ENCODE measurements around the gene A1BG. TPM values are rescaled to one million over a fixed set of nuclear protein-coding genes. Genes with fewer than 3 reads are reported as not detected.

Gene A1BG, protein sequence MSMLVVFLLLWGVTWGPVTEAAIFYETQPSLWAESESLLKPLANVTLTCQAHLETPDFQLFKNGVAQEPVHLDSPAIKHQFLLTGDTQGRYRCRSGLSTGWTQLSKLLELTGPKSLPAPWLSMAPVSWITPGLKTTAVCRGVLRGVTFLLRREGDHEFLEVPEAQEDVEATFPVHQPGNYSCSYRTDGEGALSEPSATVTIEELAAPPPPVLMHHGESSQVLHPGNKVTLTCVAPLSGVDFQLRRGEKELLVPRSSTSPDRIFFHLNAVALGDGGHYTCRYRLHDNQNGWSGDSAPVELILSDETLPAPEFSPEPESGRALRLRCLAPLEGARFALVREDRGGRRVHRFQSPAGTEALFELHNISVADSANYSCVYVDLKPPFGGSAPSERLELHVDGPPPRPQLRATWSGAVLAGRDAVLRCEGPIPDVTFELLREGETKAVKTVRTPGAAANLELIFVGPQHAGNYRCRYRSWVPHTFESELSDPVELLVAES
- polyA plus RNA-seq (2011; rRNA removed) = 1.5 and 2.5 TPM in 2 replicates
- 10.7 and 15.5 TPM in 2 replicates for polyA plus RNA-seq (2012; cell fraction: cytosol; rRNA removed)
- polyA plus RNA-seq (2012; cell fraction: nucleus; rRNA removed) = 12.5 and 14.9 TPM in 2 replicates
- polyA plus RNA-seq (2017; fragmentation: RNase III; extraction: RNeasy Plus Mini Kit Qiagen cat#74134 plus additional on column Dnase treatment) = 9.3 to 11.1 TPM (median 9.5 TPM) in 3 replicates
- 0.15 and 1.0 TPM in 2 replicates for polyA minus RNA-seq (2011; rRNA and poly(A)+ RNA removed)

DNA sequence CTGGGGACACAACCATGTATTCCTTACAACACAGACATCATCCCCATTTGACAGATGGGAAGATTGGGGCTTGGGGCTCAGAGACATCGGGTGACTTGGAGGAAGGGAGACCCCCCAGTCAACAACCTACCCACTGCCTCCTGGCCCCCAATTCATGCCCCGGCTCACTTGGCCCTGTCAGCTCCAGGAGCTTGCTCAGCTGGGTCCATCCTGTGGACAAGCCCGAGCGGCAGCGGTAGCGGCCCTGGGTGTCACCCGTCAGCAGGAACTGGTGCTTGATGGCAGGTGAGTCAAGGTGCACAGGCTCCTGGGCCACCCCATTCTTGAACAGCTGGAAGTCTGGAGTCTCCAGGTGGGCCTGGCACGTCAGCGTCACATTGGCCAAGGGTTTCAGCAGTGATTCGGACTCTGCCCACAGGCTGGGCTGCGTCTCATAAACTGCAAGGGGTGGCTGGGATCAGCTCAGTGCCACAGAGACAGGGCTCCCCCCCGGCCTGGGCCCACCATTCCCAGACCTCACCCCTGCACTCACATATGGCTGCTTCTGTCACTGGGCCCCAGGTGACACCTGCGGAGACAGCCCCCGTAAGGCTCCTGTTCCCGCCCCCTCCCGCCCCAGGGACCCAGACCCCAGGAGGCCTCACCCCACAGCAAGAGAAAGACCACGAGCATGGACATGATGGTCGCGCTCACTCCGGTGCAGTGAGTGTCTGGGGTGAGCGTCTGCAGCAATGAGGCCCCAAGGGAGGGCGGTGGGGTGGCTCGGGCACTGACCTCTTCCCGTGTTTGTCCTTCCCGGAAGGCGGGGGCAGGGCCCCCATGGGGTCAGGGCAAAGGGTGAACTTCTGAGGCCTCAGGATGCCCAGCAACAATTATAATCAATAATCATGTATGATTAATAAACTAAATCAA lies at the start of gene A1BG:
TSS of gene A1BG (minus strand) at position 733 of the 912 bp plus-strand sequence. CDS start at position 678, 55 bp downstream.
- DNase-seq (ENCODE audit: low read depth in 1 of 2, low spot score in 1 of 2) (no peak), ATAC-seq (no peak), FAIRE-seq (no peak)
- Histone ChIP-seq H3K4me1 (0 out of 3 replicates have a peak, but pooled peaks cover 4% of the 10 kb centered on the region), H3K27ac (no peak within 1 kb of the TSS), H3K9me3 (peaks cover 2% of the 10 kb centered on the region; the same call in 1 of the 3 replicates), H3K4me2 (no peak within 1 kb of the TSS), H3K4me3 (no peak within 1 kb of the TSS)
- CTCF ChIA-PET = interaction anchor here (1.0 kb wide), 1 partner anchor 9 kb away, joined by 3 read pairs; the partner anchor contains the start of gene ZNF497
- 83% methylated on average over 15 of the region's 26 CpGs for WGBS (ENCODE audit: missing lambda C conversion rate)
- POLR2A ChIA-PET = interaction anchor here (3.4 kb wide), 1 partner anchor 9 kb away, joined by 13 read pairs; the partner anchor contains the start of gene ZNF497
- no peak for TF ChIP-seq MYC (IDR thresholded peaks at IDR 0.05; ENCODE audit: borderline replicate concordance, low read length)
- TF ChIP-seq, protein P1, sequence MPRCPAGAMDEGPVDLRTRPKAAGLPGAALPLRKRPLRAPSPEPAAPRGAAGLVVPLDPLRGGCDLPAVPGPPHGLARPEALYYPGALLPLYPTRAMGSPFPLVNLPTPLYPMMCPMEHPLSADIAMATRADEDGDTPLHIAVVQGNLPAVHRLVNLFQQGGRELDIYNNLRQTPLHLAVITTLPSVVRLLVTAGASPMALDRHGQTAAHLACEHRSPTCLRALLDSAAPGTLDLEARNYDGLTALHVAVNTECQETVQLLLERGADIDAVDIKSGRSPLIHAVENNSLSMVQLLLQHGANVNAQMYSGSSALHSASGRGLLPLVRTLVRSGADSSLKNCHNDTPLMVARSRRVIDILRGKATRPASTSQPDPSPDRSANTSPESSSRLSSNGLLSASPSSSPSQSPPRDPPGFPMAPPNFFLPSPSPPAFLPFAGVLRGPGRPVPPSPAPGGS (IDR thresholded peaks at IDR 0.05) = no peak
- TF ChIP-seq POLR2A (IDR thresholded peaks at IDR 0.05; ENCODE audit: low read length) = no peak
- TF ChIP-seq ESRRA (IDR thresholded peaks at IDR 0.05; ENCODE audit: borderline replicate concordance, low read length) = no peak
- no peak for TF ChIP-seq BHLHE40 (IDR thresholded peaks at IDR 0.05; ENCODE audit: low read depth, low read length)
- TF ChIP-seq JUN (IDR thresholded peaks at IDR 0.05) = no peak
- TF ChIP-seq, protein P2, sequence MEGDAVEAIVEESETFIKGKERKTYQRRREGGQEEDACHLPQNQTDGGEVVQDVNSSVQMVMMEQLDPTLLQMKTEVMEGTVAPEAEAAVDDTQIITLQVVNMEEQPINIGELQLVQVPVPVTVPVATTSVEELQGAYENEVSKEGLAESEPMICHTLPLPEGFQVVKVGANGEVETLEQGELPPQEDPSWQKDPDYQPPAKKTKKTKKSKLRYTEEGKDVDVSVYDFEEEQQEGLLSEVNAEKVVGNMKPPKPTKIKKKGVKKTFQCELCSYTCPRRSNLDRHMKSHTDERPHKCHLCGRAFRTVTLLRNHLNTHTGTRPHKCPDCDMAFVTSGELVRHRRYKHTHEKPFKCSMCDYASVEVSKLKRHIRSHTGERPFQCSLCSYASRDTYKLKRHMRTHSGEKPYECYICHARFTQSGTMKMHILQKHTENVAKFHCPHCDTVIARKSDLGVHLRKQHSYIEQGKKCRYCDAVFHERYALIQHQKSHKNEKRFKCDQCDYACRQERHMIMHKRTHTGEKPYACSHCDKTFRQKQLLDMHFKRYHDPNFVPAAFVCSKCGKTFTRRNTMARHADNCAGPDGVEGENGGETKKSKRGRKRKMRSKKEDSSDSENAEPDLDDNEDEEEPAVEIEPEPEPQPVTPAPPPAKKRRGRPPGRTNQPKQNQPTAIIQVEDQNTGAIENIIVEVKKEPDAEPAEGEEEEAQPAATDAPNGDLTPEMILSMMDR (IDR thresholded peaks at IDR 0.05) = no peak
- no peak for TF ChIP-seq HOXB5 (CRISPR knock-in tag; IDR thresholded peaks at IDR 0.05)
- TF ChIP-seq, protein P3, sequence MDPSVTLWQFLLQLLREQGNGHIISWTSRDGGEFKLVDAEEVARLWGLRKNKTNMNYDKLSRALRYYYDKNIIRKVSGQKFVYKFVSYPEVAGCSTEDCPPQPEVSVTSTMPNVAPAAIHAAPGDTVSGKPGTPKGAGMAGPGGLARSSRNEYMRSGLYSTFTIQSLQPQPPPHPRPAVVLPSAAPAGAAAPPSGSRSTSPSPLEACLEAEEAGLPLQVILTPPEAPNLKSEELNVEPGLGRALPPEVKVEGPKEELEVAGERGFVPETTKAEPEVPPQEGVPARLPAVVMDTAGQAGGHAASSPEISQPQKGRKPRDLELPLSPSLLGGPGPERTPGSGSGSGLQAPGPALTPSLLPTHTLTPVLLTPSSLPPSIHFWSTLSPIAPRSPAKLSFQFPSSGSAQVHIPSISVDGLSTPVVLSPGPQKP (IDR thresholded peaks at IDR 0.05; ENCODE audit: low read depth, low read length) = no peak
- TF ChIP-seq HOXA7 (CRISPR knock-in tag; IDR thresholded peaks at IDR 0.05) = no peak
- TF ChIP-seq, protein P4, sequence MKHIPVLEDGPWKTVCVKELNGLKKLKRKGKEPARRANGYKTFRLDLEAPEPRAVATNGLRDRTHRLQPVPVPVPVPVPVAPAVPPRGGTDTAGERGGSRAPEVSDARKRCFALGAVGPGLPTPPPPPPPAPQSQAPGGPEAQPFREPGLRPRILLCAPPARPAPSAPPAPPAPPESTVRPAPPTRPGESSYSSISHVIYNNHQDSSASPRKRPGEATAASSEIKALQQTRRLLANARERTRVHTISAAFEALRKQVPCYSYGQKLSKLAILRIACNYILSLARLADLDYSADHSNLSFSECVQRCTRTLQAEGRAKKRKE (CRISPR knock-in tag; IDR thresholded peaks at IDR 0.05; ENCODE audit: low read depth) = no peak
- TF ChIP-seq FOXS1 (CRISPR knock-in tag; IDR thresholded peaks at IDR 0.05) = no peak
- no peak for TF ChIP-seq JUNB (IDR thresholded peaks at IDR 0.05)
- TF ChIP-seq HDAC2 (IDR thresholded peaks at IDR 0.05) = no peak
- TF ChIP-seq EHMT2 (IDR thresholded peaks at IDR 0.05; ENCODE audit: low read depth) = no peak
- TF ChIP-seq, protein P5, sequence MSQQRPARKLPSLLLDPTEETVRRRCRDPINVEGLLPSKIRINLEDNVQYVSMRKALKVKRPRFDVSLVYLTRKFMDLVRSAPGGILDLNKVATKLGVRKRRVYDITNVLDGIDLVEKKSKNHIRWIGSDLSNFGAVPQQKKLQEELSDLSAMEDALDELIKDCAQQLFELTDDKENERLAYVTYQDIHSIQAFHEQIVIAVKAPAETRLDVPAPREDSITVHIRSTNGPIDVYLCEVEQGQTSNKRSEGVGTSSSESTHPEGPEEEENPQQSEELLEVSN (IDR thresholded peaks at IDR 0.05; ENCODE audit: borderline replicate concordance, low read depth) = no peak
- no peak for TF ChIP-seq EHF (CRISPR knock-in tag; IDR thresholded peaks at IDR 0.05)
